Suprapubic skin (tissue), 4 donors: ENCODE results near the gene PRXL2A. TPM values are rescaled to one million over a fixed set of nuclear protein-coding genes. Genes with fewer than 3 reads are reported as not detected.

Experiments used
- DNase-seq, 2 donors: peaks; one replicate each; pipeline ENCODE4 v3.0.0-alpha.2; 2019; ENCODE audit warnings: low spot score in 2 of 2
- H3K27ac ChIP-seq: fragments of 200-600 bp; sonication (generic); one replicate; pipeline ENCODE4 v1.5.1; 2019
- H3K27me3 ChIP-seq: fragments of 200-600 bp; sonication (generic); one replicate; pipeline ENCODE4 v1.5.1; 2019
- H3K36me3 ChIP-seq: fragments of 200-600 bp; sonication (generic); one replicate; pipeline ENCODE4 v1.5.1; 2019
- H3K4me1 ChIP-seq: fragments of 200-600 bp; sonication (generic); one replicate; pipeline ENCODE4 v1.5.1; 2019
- H3K4me3 ChIP-seq: fragments of 200-600 bp; sonication (generic); one replicate; pipeline ENCODE4 v1.5.1; 2019; ENCODE audit warnings: mild to moderate bottlenecking
- H3K9me3 ChIP-seq: fragments of 200-600 bp; sonication (generic); one replicate; pipeline ENCODE4 v1.5.1; 2019
- CTCF ChIP-seq, 2 donors: fragments of 200-600 bp in 1 of 2; fragments of 450-650 bp in 1 of 2; sonication (generic) in 1 of 2; IDR thresholded peaks; one replicate each; pipeline ENCODE4 v1.5.1; 2016 to 2019; ENCODE audit warnings: antibody characterized with exemption in 2 of 2, mild to moderate bottlenecking in 1 of 2, moderate library complexity in 1 of 2
- EP300 ChIP-seq: sonication (generic); formaldehyde crosslinking; IDR thresholded peaks from one replicate; pipeline ENCODE4 v1.6.1; 2017; ENCODE audit warnings: antibody characterized with exemption
- POLR2A ChIP-seq, 2 donors: fragments of 450-650 bp; IDR thresholded peaks; one replicate each; pipeline ENCODE4 v1.6.1; 2017; ENCODE audit warnings: antibody characterized with exemption in 2 of 2, mild to moderate bottlenecking in 2 of 2, moderate library complexity in 2 of 2
- POLR2AphosphoS5 ChIP-seq, 3 donors: sonication (generic); formaldehyde crosslinking; IDR thresholded peaks; one replicate each; pipeline ENCODE4 v1.6.1; 2017; ENCODE audit warnings: antibody characterized with exemption in 3 of 3
- WGBS: methylation state at CpG from one replicate; pipeline ENCODE4 v1.1.5; 2018; 5-methylcytosine and 5-hydroxymethylcytosine counted together
- total RNA-seq, 4 donors: library from RNA; depleted of rRNA; stranded (reverse); fragments of >200 nt; gene quantifications; one replicate each; pipeline ENCODE4 v1.1.0, GENCODE V29; 2016

Gene PRXL2A
- total RNA-seq, 4 donors from 2014 or later = 91.0 to 106 (median 105) TPM

GRCh38 chr10:80390740-80391139, 17.6 kb upstream of the PRXL2A start:
- WGBS = 81% methylated on average over 9 of the region's 9 CpGs
- no peak for TF ChIP-seq POLR2A (IDR thresholded peaks at IDR 0.05)
- TF ChIP-seq POLR2AphosphoS5 (IDR thresholded peaks at IDR 0.05) = no peak
- H3K27ac ChIP-seq = no peak overlapping the region

GRCh38 chr10:80392250-80392649, 16.1 kb upstream of the PRXL2A start:
- Histone ChIP-seq H3K4me1 (peaks cover 18% of the 10 kb centered on the region), H3K9me3 (no peaks in the 10 kb centered on the region), H3K27me3 (no peaks in the 10 kb centered on the region), H3K36me3 (no peaks in the 10 kb centered on the region), H3K27ac (no peak overlapping the region), H3K4me3 (no peak overlapping the region)
- 74% methylated on average over 6 of the region's 6 CpGs for WGBS
- no peak for DNase-seq
- TF ChIP-seq POLR2A (IDR thresholded peaks at IDR 0.05) (no peak), EP300 (no peak), CTCF (IDR thresholded peaks at IDR 0.05) (no peak), POLR2AphosphoS5 (IDR thresholded peaks at IDR 0.05) (no peak)

More at GRCh38 chr10:80390740-80391139, 17.6 kb upstream of the PRXL2A start:
- no peaks in the 10 kb centered on the region for H3K27me3 ChIP-seq
- H3K4me1 ChIP-seq = peaks cover 18% of the 10 kb centered on the region
- no peak overlapping the region for H3K4me3 ChIP-seq
- DNase-seq = no peak
- H3K36me3 ChIP-seq = no peaks in the 10 kb centered on the region
- no peaks in the 10 kb centered on the region for H3K9me3 ChIP-seq

- Histone ChIP-seq H3K36me3 (no peaks in the 10 kb centered on the region), H3K27ac (no peak overlapping the region)
- 50% methylated on average over 2 of the region's 2 CpGs for WGBS
Observed at GRCh38 chr10:80394358-80394916, 13.9 kb upstream of the PRXL2A start.

GRCh38 chr10:80397014-80397413, 11.3 kb upstream of the PRXL2A start:
- DNase-seq = peak in 1 of 2 donors; percentile 4
- Histone ChIP-seq H3K27me3 (no peaks in the 10 kb centered on the region), H3K27ac (no peak overlapping the region), H3K4me1 (peaks cover 5% of the 10 kb centered on the region), H3K4me3 (no peak overlapping the region), H3K9me3 (no peaks in the 10 kb centered on the region), H3K36me3 (no peaks in the 10 kb centered on the region)
- 90% methylated on average over 2 of the region's 2 CpGs for WGBS
- no peak for TF ChIP-seq POLR2AphosphoS5 (IDR thresholded peaks at IDR 0.05)
- no peak for TF ChIP-seq EP300

More at GRCh38 chr10:80394358-80394916, 13.9 kb upstream of the PRXL2A start:
- DNase-seq = peak in 1 of 2 donors; percentile 13
- Histone ChIP-seq H3K4me1 (peaks cover 5% of the 10 kb centered on the region), H3K9me3 (no peaks in the 10 kb centered on the region), H3K4me3 (no peak overlapping the region), H3K27me3 (no peaks in the 10 kb centered on the region)
- no peak for TF ChIP-seq CTCF (IDR thresholded peaks at IDR 0.05)
- TF ChIP-seq POLR2AphosphoS5 (IDR thresholded peaks at IDR 0.05) = no peak
- no peak for TF ChIP-seq EP300
- TF ChIP-seq POLR2A (IDR thresholded peaks at IDR 0.05) = no peak

- Histone ChIP-seq H3K4me1 (no peaks in the 10 kb centered on the region), H3K27me3 (no peaks in the 10 kb centered on the region), H3K27ac (no peak overlapping the region), H3K36me3 (no peaks in the 10 kb centered on the region), H3K4me3 (no peak overlapping the region), H3K9me3 (no peaks in the 10 kb centered on the region)
- DNase-seq = no peak
- TF ChIP-seq CTCF (IDR thresholded peaks at IDR 0.05) (no peak), POLR2A (IDR thresholded peaks at IDR 0.05) (no peak), POLR2AphosphoS5 (IDR thresholded peaks at IDR 0.05) (no peak), EP300 (no peak)
- WGBS = 76% methylated on average over 8 of the region's 8 CpGs
Observed at GRCh38 chr10:80400136-80400804, 8.1 kb upstream of the PRXL2A start.

- H3K27ac ChIP-seq = no peak overlapping the region
- H3K27me3 ChIP-seq = no peaks in the 10 kb centered on the region
- 36% methylated on average over 1 of the region's 1 CpG for WGBS
- H3K9me3 ChIP-seq = no peaks in the 10 kb centered on the region
- no peaks in the 10 kb centered on the region for H3K36me3 ChIP-seq
- TF ChIP-seq POLR2AphosphoS5 (IDR thresholded peaks at IDR 0.05) (no peak), POLR2A (IDR thresholded peaks at IDR 0.05) (no peak), EP300 (no peak), CTCF (IDR thresholded peaks at IDR 0.05) (no peak)
- H3K4me1 ChIP-seq = peaks cover 36% of the 10 kb centered on the region
- no peak overlapping the region for H3K4me3 ChIP-seq
- DNase-seq = no peak
Observed at GRCh38 chr10:80405035-80405434, 3.3 kb upstream of the PRXL2A start.
